Keratinocyte (primary cell): ENCODE data around the gene CTNND2. TPM values are rescaled to one million over a fixed set of nuclear protein-coding genes. Genes with fewer than 3 reads are reported as not detected.
"Not testable (repeated sequence)": the region's sequence is repeated elsewhere in the genome, so short reads cannot be mapped to it uniquely, and the experiment has no call there.

Source experiments
- DNase-seq: peaks from one replicate; pipeline ENCODE4 v3.0.0-alpha.2; 2011; ENCODE audit warnings: low read depth, missing footprints, low spot score
- FAIRE-seq: peaks from 2 replicates; lab custom pipeline; 2011; peaks lifted over from hg19 to GRCh38; lab: Jason Lieb, UNC
- H2AFZ ChIP-seq: 2 replicates; pipeline ENCODE4 v1.6.0; 2012; ENCODE audit warnings: low read length, control low read depth, inconsistent platforms; ENCODE audit not compliant: control insufficient read depth
- H3K27ac ChIP-seq: 2 replicates; pipeline ENCODE4 v1.5.1; 2011; ENCODE audit warnings: low read length; ENCODE audit not compliant: control insufficient read depth, insufficient read depth
- H3K27me3 ChIP-seq: 3 replicates; pipeline ENCODE4 v1.6.0; 2011; ENCODE audit warnings: low read length; ENCODE audit not compliant: control insufficient read depth, insufficient read depth; ENCODE audit errors: extremely low read depth
- H3K36me3 ChIP-seq, 2 experiments: 2 replicates in 1 of 2; 3 replicates in 1 of 2; pipeline ENCODE4 v1.5.1; 2011; ENCODE audit warnings: low read length in 2 of 2, mild to moderate bottlenecking in 1 of 2; ENCODE audit not compliant: control insufficient read depth in 2 of 2, insufficient read depth in 2 of 2; ENCODE audit errors: extremely low read depth in 1 of 2
- H3K4me1 ChIP-seq: 3 replicates; pipeline ENCODE4 v1.5.1; 2011; ENCODE audit warnings: low read length; ENCODE audit not compliant: control insufficient read depth, insufficient read depth; ENCODE audit errors: extremely low read depth
- H3K4me2 ChIP-seq: 3 replicates; pipeline ENCODE4 v1.6.0; 2011; ENCODE audit warnings: low read depth, low read length; ENCODE audit not compliant: control insufficient read depth, insufficient read depth; ENCODE audit errors: extremely low read depth
- H3K4me3 ChIP-seq, 3 experiments: fragments of 200-600 bp in 1 of 3; sonication (generic) in 1 of 3; 2 replicates in 2 of 3; 3 replicates in 1 of 3; pipeline ENCODE4 v1.5.1; 2011 to 2016; ENCODE audit warnings: low read length in 3 of 3, mild to moderate bottlenecking in 3 of 3, control low read depth in 2 of 3, inconsistent platforms in 1 of 3, low read depth in 1 of 3, mixed read lengths in 1 of 3, mixed run types in 1 of 3, moderate library complexity in 1 of 3; ENCODE audit not compliant: control insufficient read depth in 2 of 3, insufficient read depth in 2 of 3; ENCODE audit errors: extremely low read depth in 1 of 3
- H3K79me2 ChIP-seq: 2 replicates; pipeline ENCODE4 v1.6.0; 2012; ENCODE audit warnings: low read length; ENCODE audit not compliant: control insufficient read depth, insufficient read depth
- H3K9ac ChIP-seq: 3 replicates; pipeline ENCODE4 v1.6.0; 2011; ENCODE audit warnings: low read length; ENCODE audit not compliant: control insufficient read depth, insufficient read depth; ENCODE audit errors: extremely low read depth
- H3K9me1 ChIP-seq: 3 replicates; pipeline ENCODE4 v1.6.0; 2011; ENCODE audit warnings: low read length; ENCODE audit not compliant: control insufficient read depth, insufficient read depth; ENCODE audit errors: extremely low read depth
- H3K9me3 ChIP-seq: 2 replicates; pipeline ENCODE4 v1.5.1; 2012; ENCODE audit warnings: low read depth, low read length; ENCODE audit not compliant: control insufficient read depth
- H4K20me1 ChIP-seq: 3 replicates; pipeline ENCODE4 v1.6.0; 2011; ENCODE audit warnings: low read length; ENCODE audit not compliant: control insufficient read depth, insufficient read depth; ENCODE audit errors: extremely low read depth
- EZH2 ChIP-seq: IDR thresholded peaks from one replicate; pipeline ENCODE4 v1.6.1; 2012; ENCODE audit warnings: inconsistent platforms, mild to moderate bottlenecking, low read length, moderate library complexity
- dilution Hi-C: fragments of 300-500 bp; cut with MboI; formaldehyde crosslinking; loops from one replicate; pipeline ENCODE4 v1.7.0; 2020; ENCODE audit warnings: low sequenced_read_pairs; ENCODE audit not compliant: extremely low pct_ligation_motif_present
- polyA plus RNA-seq, 5 experiments: library from polyadenylated mRNA; depleted of rRNA in 3 of 5; stranded (reverse) in 3 of 5; stranded (forward) in 1 of 5; unstranded in 1 of 5; fragments of >200 nt; gene quantifications; 1 replicate in 1 of 5; 2 replicates in 3 of 5; 3 replicates in 1 of 5; pipeline versions ENCODE4 v1.2.1 to v1.2.3, GENCODE V29; 2011 to 2012; ENCODE audit warnings: missing spikeins in 2 of 5, low read depth in 1 of 5, low replicate concordance in 1 of 5
- TF ChIP-seq, protein P1 (sequence below), 3 experiments: IDR thresholded peaks in 1 of 3; conservative IDR thresholded peaks in 1 of 3; optimal IDR thresholded peaks in 1 of 3; 2 replicates in 2 of 3; 3 replicates in 1 of 3; pipeline versions ENCODE3 to v1.5.1; 2011; ENCODE audit warnings: low read length in 3 of 3, mild to moderate bottlenecking in 3 of 3, moderate library complexity in 2 of 3, control low read depth in 1 of 3, inconsistent platforms in 1 of 3; ENCODE audit not compliant: insufficient read depth in 2 of 3; ENCODE audit errors: extremely low read depth in 1 of 3

The CTNND2 gene
- polyA plus RNA-seq, 1 donor (not counting 4 experiments of a cell fraction or from before 2014, with no cell fraction given) = not detected

- H3K27ac ChIP-seq = no peak overlapping the region
- no peak for TF ChIP-seq EZH2
- TF ChIP-seq, protein P1, sequence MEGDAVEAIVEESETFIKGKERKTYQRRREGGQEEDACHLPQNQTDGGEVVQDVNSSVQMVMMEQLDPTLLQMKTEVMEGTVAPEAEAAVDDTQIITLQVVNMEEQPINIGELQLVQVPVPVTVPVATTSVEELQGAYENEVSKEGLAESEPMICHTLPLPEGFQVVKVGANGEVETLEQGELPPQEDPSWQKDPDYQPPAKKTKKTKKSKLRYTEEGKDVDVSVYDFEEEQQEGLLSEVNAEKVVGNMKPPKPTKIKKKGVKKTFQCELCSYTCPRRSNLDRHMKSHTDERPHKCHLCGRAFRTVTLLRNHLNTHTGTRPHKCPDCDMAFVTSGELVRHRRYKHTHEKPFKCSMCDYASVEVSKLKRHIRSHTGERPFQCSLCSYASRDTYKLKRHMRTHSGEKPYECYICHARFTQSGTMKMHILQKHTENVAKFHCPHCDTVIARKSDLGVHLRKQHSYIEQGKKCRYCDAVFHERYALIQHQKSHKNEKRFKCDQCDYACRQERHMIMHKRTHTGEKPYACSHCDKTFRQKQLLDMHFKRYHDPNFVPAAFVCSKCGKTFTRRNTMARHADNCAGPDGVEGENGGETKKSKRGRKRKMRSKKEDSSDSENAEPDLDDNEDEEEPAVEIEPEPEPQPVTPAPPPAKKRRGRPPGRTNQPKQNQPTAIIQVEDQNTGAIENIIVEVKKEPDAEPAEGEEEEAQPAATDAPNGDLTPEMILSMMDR (optimal IDR thresholded peaks at IDR 0.05 in 1 of 3, IDR thresholded peaks at IDR 0.05 in 1 of 3, conservative IDR thresholded peaks at IDR 0.05 in 1 of 3; ENCODE audit: extremely low read depth in 1 of 3, insufficient read depth in 2 of 3, low read length in 3 of 3) = no peak
- H3K4me1 ChIP-seq = no peaks in the 10 kb centered on the region
- no peak overlapping the region for H3K4me2 ChIP-seq
- no peaks in the 10 kb centered on the region for H4K20me1 ChIP-seq
- dilution Hi-C loops = no loop called here
- no peaks in the 10 kb centered on the region for H3K36me3 ChIP-seq
- H2AFZ ChIP-seq = no peak overlapping the region
- DNase-seq (no peak), FAIRE-seq (no peak)
- no peak overlapping the region for H3K4me3 ChIP-seq
- H3K9me1 ChIP-seq = no peaks in the 10 kb centered on the region
- no peaks in the 10 kb centered on the region for H3K79me2 ChIP-seq
- no peaks in the 10 kb centered on the region for H3K9me3 ChIP-seq
- no peaks in the 10 kb centered on the region for H3K27me3 ChIP-seq
- H3K9ac ChIP-seq = no peak overlapping the region
These were observed 835.2 kb downstream of the CTNND2 start for GRCh38 chr5:11069041-11069440.

DNA sequence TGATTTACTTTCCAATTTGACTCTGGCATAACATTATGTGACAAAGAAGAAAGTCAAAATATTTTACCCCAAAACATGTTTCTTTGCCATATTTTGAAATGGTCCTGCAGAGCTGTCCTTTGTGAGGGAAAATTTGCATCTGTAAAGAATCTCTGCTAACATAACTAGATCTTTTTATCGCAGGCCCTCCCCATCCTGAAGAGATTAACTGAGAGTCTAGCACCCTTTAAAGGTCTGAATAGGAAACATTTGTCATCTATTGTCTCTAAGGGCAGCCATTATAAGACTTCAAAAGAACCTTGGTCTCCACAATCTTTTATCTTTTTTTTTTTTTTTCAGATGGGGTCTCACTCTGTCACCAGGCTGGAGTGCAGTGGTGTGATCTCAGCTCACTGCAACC lies 838.5 kb downstream of the CTNND2 start:
- H3K4me1 ChIP-seq, dilution Hi-C loops, H3K36me3 ChIP-seq, H3K79me2 ChIP-seq, H3K9me1 ChIP-seq, FAIRE-seq, H3K4me3 ChIP-seq, H3K4me2 ChIP-seq, H2AFZ ChIP-seq, H3K27ac ChIP-seq, H3K9me3 ChIP-seq, DNase-seq, H3K27me3 ChIP-seq, H3K9ac ChIP-seq, H4K20me1 ChIP-seq: not testable (repeated sequence)

- no peaks in the 10 kb centered on the region for H3K9me3 ChIP-seq
- TF ChIP-seq, protein P1 (optimal IDR thresholded peaks at IDR 0.05 in 1 of 3, IDR thresholded peaks at IDR 0.05 in 1 of 3, conservative IDR thresholded peaks at IDR 0.05 in 1 of 3; ENCODE audit: extremely low read depth in 1 of 3, insufficient read depth in 2 of 3, low read length in 3 of 3) = no peak
- no peak for TF ChIP-seq EZH2
- no peak overlapping the region for H3K9ac ChIP-seq
- no peak overlapping the region for H3K4me3 ChIP-seq
- H3K27me3 ChIP-seq = no peaks in the 10 kb centered on the region
- H3K79me2 ChIP-seq = no peaks in the 10 kb centered on the region
- H3K27ac ChIP-seq = no peak overlapping the region
- H4K20me1 ChIP-seq = no peaks in the 10 kb centered on the region
- no peaks in the 10 kb centered on the region for H3K4me1 ChIP-seq
- dilution Hi-C loops = no loop called here
- H3K36me3 ChIP-seq = no peaks in the 10 kb centered on the region
- DNase-seq (no peak), FAIRE-seq (no peak)
- H2AFZ ChIP-seq = no peak overlapping the region
- no peaks in the 10 kb centered on the region for H3K9me1 ChIP-seq
- no peak overlapping the region for H3K4me2 ChIP-seq
These were observed 839.3 kb downstream of the CTNND2 start for GRCh38 chr5:11064763-11065450.
